Type B pancreatic cell (in vitro differentiated cells): Measurements from ENCODE around the gene CST7. TPM values are rescaled to one million over a fixed set of nuclear protein-coding genes. Genes with fewer than 3 reads are reported as not detected.
"Not testable (repeated sequence)": the region's sequence is repeated elsewhere in the genome, so short reads cannot be mapped to it uniquely, and the experiment has no call there.

Experiments used
- DNase-seq: peaks from one replicate; pipeline ENCODE4 v3.0.0; 2021; ENCODE audit warnings: mixed read lengths; ENCODE audit not compliant: unreplicated experiment; ENCODE audit errors: extremely low spot score
- H3K27ac Mint-ChIP-seq: 2 replicates; pipeline ENCODE4 v1.8.0; 2021; ENCODE audit warnings: mild to moderate bottlenecking, mixed read lengths
- H3K27me3 Mint-ChIP-seq: 2 replicates; pipeline ENCODE4 v1.8.0; 2021; ENCODE audit warnings: mixed read lengths
- H3K36me3 Mint-ChIP-seq: 2 replicates; pipeline ENCODE4 v1.8.0; 2021; ENCODE audit warnings: mixed read lengths
- H3K4me1 Mint-ChIP-seq: one replicate; pipeline ENCODE4 v1.8.0; 2021; ENCODE audit warnings: mixed read lengths; ENCODE audit not compliant: unreplicated experiment
- H3K4me3 Mint-ChIP-seq: 2 replicates; pipeline ENCODE4 v1.8.0; 2021; ENCODE audit warnings: mild to moderate bottlenecking, mixed read lengths
- H3K9me3 Mint-ChIP-seq: 2 replicates; pipeline ENCODE4 v1.8.0; 2021; ENCODE audit warnings: mixed read lengths
- CTCF ChIP-seq: fragments of 200-600 bp; sonication (generic); conservative IDR thresholded peaks from 2 replicates; pipeline ENCODE4 v1.5.0; 2021; ENCODE audit warnings: antibody characterized with exemption, mild to moderate bottlenecking
- total RNA-seq: library from RNA; stranded (reverse); gene quantifications from 2 replicates; pipeline ENCODE4 v1.2.1, GENCODE V29; 2021; ENCODE audit warnings: low replicate concordance

The CST7 gene
- total RNA-seq, 1 donor from 2014 or later: not detected

DNA sequence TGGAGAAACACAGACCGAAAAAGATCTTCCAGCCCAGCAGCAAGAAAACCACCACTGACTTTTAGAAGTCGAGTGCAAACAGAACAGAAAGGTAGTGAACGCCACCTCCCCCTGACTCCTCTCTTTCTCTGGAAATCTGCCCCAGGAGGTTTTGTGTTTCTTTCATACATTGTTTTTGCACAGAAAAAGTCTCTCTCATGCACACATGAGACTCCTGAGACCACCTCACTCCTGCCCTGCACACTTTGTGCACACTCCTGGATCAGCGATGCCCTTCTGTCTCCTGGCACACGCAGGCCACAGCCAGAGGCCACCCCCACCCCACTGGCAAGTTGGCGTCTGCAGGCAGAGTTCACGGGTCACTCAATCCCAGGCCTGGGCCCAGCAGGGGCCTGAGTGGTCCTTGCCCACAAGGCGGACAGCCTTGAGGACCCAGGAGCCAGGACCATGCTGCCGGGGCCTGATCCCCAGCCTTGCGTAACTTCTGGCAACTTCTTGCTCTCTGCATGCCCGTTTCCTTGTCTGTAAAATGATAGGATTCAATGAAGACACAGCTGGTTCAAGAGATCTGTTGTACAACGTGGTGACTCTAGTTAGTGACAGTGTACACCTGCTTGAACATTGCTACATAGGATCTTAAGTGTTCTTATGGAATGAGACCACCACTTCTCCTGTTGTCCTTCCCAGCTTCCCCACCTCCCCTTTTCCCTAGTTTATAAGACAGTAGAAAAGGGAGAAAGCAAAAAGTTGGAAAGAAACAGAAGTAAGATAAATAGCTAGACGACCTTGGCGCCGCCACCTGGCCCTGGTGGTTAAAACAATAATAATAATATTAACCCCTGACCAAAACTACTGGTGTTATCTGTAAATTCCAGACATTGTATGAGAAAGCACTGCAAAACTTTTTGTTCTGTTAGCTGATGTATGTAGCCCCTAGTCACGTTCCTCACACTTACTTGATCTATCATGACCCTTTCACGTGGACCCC is 30.2 kb upstream of the CST7 start:
- peak overlapping the region; percentile 36 for H3K27ac Mint-ChIP-seq
- H3K27me3 Mint-ChIP-seq: peaks cover 9% of the 10 kb centered on the region
- H3K9me3 Mint-ChIP-seq: peaks cover 5% of the 10 kb centered on the region
- H3K4me3 Mint-ChIP-seq: peak overlapping the region; percentile 4
- H3K4me1 Mint-ChIP-seq: peaks cover 10% of the 10 kb centered on the region
- no peaks in the 10 kb centered on the region for H3K36me3 Mint-ChIP-seq
- no peak for TF ChIP-seq CTCF
- DNase-seq: peak; percentile 63

DNA sequence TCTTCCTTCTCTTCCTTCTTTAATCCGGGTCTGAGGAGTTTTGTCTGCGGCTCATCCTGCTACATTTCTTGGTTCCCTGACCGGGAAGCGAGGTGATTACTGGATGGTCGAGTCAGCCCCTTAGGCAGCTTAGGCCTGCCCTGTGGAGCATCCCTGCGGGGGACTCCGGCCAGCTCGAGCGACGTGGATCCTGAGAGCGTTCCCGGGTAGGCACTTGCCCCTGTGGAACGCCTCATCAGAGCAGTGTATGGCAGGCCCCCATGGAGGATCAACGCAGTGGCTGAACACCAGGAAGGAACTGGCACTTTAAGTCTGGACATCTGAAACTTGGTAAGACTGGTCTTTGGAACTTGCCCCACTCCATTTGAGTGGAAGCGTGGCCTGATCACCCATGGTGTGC is 29.4 kb upstream of the CST7 start:
- H3K36me3 Mint-ChIP-seq, H3K27ac Mint-ChIP-seq, H3K4me3 Mint-ChIP-seq, H3K9me3 Mint-ChIP-seq, H3K27me3 Mint-ChIP-seq: not testable (repeated sequence)
- peaks cover 10% of the 10 kb centered on the region for H3K4me1 Mint-ChIP-seq
- DNase-seq: peak; percentile 40

DNA sequence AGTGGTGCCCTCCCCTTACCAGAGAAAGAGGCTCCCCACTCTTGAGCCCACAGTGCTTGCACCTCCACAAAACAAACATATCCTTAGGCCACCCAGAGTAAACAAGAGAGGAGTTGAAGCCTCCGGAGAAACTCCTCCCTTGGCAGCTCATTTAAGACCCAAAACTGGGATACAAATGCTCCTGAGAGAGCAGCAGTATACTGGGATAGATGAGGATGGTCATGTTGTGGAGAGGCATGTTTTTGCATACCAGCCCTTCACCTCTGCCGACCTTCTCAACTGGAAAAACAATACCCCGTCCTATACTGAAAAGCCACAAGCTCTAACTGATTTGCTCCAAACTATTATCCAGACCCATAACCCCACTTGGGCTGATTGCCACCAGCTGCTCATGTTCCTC is 28.4 kb upstream of the CST7 start:
- not testable (repeated sequence) for H3K27ac Mint-ChIP-seq, H3K27me3 Mint-ChIP-seq, H3K36me3 Mint-ChIP-seq, H3K4me3 Mint-ChIP-seq, H3K9me3 Mint-ChIP-seq, DNase-seq
- H3K4me1 Mint-ChIP-seq: peaks cover 10% of the 10 kb centered on the region

DNA sequence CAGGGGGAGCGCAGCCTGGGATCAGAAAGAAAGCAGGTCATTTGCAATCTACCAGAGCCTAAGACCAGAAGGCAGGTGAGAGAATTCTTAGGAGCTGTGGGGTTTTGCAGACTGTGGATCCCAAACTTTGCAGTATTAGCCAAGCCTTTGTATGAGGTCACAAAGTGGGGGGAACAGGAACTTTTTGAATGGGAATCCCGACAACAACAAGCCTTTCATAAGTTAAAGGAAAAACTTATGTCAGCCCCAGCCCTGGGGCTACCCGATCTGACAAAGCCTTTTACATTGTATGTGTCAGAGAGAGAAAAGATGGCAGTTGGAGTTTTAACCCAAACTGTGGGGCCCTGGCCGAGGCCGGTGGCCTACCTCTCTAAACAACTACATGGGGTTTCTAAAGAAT is 19.8 kb upstream of the CST7 start:
- H3K36me3 Mint-ChIP-seq, H3K27me3 Mint-ChIP-seq, DNase-seq, H3K4me3 Mint-ChIP-seq, H3K4me1 Mint-ChIP-seq, H3K9me3 Mint-ChIP-seq: not testable (repeated sequence)
- H3K27ac Mint-ChIP-seq: peak overlapping the region; percentile 99

GRCh38 chr20:24929867-24930723 is 19.0 kb upstream of the CST7 start:
- not testable (repeated sequence) for H3K9me3 Mint-ChIP-seq, H3K27me3 Mint-ChIP-seq, H3K4me1 Mint-ChIP-seq, H3K36me3 Mint-ChIP-seq
- H3K4me3 Mint-ChIP-seq: peak overlapping the region; percentile 84
- DNase-seq: peak; percentile 52
- H3K27ac Mint-ChIP-seq: peak overlapping the region; percentile 99

- not testable (repeated sequence) for H3K36me3 Mint-ChIP-seq, H3K4me1 Mint-ChIP-seq, H3K9me3 Mint-ChIP-seq, DNase-seq, H3K27me3 Mint-ChIP-seq
- Mint-ChIP-seq H3K27ac (peak overlapping the region; percentile 99), H3K4me3 (peak overlapping the region; percentile 84)
- TF ChIP-seq CTCF: peak; percentile 73
Measured at GRCh38 chr20:24930724-24931688, 18.1 kb upstream of the CST7 start.

DNA sequence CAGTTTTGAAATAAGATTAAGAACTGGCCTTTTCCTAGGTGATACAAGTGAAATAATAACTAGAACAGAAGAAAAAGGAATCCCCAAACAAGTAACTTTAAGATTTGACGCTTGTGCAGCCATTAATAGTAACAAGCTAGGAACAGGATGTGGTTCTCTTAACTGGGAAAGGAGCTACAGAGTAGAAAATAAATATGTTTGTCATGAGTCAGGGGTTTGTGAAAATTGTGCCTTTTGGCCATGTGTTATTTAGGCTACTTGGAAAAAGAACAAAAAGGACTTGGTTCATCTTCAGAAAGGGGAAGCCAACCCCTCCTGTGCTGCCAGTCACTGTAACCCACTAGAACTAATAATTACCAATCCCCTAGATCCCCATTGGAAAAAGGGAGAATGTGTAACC is 17.2 kb upstream of the CST7 start:
- H3K9me3 Mint-ChIP-seq, H3K36me3 Mint-ChIP-seq, DNase-seq, H3K4me3 Mint-ChIP-seq, H3K4me1 Mint-ChIP-seq, H3K27me3 Mint-ChIP-seq: not testable (repeated sequence)
- peak overlapping the region; percentile 99 for H3K27ac Mint-ChIP-seq
